Ramos (cell line): ENCODE data around the gene ALDH9A1.

Experiments used
- in situ Hi-C: fragments of 300-500 bp; cut with MboI; formaldehyde crosslinking; loops from one replicate; pipeline ENCODE4 v1.14.3; 2022; ENCODE audit warnings: low sequenced_read_pairs; ENCODE audit not compliant: unreplicated experiment

The ALDH9A1 gene

DNA sequence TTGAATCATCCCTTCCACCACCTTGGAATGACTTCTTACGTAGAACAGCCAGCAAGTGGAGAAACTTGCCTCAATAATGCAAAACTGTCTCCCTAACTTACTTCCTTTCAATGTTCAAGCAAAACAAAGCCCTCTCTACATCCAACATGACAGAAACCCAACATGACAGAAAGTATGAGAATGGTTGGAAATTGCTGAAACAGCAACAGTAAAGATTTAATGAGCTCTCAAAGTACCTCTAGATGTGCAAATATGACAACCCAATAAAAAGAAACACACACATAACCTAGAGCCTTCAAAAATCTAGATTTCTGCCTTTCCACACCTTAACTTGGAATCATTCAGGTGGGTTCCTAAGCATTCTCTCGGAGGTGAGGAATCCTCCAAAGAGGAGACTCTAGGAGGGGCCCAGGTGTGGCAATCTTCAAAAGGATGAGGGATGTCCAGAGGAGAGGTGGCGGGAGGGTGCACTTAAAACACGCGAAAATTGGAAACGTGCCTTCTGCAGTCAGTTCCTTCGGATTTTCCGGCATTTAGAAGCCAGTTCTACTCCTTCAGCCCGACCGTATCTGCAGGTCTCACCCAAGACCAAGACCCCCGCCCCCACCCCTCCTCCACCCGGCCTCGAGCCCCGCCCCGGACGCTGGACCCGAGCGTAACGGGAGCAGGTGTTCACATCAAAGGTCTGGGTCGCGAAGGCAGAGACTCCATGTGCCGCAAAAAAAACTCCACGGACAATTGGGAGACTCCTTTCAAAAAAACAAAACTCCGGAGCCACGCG is 68.3 kb downstream of the ALDH9A1 start:
- in situ Hi-C loops, result no loop called here

DNA sequence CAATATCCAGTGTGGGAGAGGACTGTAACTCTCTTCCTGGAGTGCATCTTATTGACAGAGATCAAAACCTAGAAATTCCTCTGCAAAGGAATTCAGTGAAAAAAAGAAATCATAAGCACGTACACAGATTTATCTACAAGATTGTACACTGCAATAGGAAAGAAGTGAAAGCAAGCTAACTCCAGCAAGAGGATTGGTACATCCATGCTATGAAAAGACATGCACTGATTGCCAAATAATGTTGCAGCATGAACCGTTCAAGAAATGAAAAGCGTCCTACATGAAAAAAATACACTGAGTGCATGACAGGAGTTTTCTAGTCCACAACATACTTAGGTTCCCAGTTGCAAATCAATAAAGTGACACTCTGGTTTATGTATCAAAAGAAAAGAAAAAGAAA is 69.2 kb downstream of the ALDH9A1 start:
- in situ Hi-C loops, result no loop called here

DNA sequence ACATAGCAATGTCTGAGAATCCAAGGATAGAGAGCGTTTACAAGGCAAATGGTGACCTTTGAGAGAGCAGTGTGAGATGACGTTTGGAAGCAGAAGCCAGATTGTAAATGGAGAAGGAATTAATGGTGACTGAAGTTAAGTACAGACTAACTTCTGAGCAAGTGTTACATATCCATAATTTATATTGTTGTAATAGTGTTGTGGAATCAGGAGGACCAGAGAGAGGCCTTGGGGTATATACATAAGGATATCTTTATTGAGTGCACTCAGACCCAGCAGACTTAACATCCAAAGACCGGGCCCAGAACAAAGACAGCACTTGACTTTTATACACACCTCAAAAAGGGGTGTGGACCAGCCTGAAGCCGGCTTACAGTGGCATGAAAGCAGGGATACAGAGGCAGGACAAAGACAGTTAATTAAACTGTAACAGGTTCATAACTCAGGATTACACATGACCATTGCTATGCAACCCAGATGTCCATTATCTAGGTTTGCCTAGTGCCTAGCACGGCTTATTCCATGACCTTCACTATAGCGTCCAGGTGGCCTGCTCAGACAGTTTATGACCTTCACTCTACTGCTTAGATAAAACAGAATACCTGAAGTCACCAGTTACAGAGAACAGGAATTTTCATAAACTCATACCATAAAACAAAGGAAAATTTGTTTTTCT is 70.1 kb downstream of the ALDH9A1 start:
- in situ Hi-C loops, result no loop called here

DNA sequence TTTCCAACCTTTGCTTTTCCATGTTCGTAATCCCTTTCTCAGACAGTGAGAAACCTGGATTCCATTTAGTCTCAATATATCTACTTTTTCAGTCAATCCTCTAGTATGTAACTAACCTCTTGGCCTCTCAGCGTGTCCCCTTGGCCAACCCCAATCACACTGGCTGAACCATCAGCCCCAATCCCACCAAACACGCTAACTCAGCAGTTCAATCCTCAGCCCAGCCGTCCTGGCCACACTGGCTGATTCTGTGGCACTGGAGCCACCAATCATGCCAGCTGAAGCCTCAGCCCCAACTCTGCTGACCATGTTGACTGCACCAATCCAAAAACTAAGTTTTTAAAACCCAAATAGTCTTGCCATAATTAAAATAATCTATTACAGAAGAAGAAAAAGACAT is 73.9 kb downstream of the ALDH9A1 start:
- in situ Hi-C loops, result no loop called here

DNA sequence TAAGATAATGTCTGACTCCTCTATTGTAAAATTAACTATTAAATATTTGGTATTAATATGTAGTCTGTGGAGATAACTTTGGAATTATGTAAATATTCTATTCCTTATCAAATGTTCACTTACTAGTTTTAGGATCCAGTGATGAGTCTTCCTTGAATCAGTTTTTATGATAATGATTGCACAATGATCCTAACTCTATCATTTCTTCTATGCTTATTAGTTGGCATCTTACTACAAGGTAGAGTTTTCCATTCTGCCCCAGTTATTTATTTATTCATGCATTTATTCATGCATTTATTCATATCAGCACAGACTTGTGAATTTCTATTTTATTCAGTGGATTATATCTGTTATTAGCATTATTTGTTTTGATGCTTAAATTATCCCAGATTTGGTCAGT is 74.7 kb downstream of the ALDH9A1 start:
- in situ Hi-C loops, result no loop called here

DNA sequence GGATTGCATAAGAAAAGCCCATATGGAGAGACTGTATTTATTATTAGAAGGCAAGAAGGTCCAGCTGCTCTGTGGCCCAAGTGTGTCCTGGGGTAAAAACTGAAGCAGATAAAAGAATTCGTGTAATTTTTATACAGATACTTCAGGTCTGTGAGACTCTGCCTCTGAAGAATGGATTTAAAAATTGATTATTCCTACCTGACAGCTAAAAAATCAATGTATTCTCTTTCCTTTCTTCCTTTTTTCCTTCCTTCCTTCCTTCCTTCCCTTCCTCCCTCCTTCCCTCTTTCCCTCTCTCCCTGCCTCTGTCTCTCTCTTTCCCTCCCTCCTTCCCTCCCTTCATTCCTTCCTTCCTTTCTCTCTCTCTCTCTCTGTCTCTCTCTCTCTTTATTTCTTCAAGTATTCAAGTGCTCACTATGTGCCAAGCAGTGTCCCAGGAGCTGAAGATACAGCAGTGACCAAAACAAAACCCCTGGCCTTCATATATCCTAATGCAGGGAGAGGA is 78.7 kb downstream of the ALDH9A1 start:
- in situ Hi-C loops, result no loop called here

DNA sequence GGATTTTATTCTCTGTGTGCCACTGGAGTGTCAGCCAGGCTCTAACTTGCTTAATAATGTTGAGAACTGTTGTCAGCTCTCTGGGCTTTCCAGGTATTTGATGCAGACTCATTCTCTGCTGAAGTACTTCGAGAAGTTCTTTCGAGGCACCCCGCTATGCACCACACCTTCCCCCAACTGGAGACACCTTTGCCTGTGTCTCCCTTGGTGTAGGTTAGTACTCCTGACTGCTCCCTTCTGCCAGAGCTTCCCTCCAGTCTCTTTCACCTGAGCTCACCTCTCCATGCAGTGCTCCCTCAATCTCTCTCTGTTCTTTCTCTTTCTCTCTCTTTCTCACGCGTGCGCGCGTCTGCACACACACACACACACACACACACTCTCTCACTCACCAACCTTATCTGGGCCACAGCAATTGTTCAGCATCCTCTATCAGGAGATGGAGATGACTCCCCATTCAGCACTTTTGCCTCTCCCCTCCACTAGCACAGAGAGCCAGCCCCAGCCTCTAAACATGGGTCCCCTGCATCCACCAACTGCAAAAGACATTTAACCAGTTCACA is 81.3 kb downstream of the ALDH9A1 start:
- in situ Hi-C loops, result no loop called here

DNA sequence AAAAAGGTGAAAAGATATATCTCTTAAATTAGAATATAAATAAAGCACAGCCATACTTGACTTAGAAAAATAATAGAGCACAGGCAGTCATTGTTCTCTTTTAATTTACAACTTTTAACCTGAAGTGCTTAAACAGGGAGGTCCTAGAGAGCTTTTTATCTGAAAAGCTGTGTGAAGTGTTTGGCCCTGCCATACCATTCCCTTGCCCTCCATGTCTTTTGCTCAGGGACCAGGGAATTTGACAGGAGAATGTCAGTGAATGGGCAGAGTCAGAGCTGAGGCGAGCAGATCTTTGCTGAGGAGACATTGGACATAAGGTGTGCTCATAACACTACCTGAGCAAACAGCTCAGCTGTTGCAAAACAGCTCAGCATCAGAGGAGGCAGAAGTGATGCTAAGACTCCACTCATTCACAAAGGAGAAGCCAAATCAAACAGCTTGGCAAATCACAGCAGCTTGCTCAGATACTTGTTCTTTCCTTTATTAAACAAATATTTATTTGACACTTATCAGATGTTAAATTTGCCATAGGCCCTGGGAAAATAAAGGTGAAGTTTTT is 82.2 kb downstream of the ALDH9A1 start:
- in situ Hi-C loops, result no loop called here
